KOPT-K1 (cell line): ENCODE measurements around the gene MLC1.

Experiments
- H3K27ac ChIP-seq: fragments of 200-600 bp; sonication (generic); 2 replicates; pipeline ENCODE4 v1.5.1; 2016; ENCODE audit warnings: antibody characterized with exemption, mild to moderate bottlenecking, low read depth, low read length; ENCODE audit not compliant: poor library complexity, severe bottlenecking
- H3K36me3 ChIP-seq: fragments of 200-600 bp; sonication (generic); 2 replicates; pipeline ENCODE4 v1.5.1; 2017; ENCODE audit warnings: antibody characterized with exemption, mild to moderate bottlenecking, low read length, moderate library complexity; ENCODE audit not compliant: insufficient read depth
- H3K9me3 ChIP-seq: fragments of 200-600 bp; sonication (generic); 2 replicates; pipeline ENCODE4 v1.5.1; 2017; ENCODE audit warnings: antibody characterized with exemption, low read length, mild to moderate bottlenecking; ENCODE audit not compliant: insufficient read depth, poor library complexity, severe bottlenecking

Gene MLC1

DNA sequence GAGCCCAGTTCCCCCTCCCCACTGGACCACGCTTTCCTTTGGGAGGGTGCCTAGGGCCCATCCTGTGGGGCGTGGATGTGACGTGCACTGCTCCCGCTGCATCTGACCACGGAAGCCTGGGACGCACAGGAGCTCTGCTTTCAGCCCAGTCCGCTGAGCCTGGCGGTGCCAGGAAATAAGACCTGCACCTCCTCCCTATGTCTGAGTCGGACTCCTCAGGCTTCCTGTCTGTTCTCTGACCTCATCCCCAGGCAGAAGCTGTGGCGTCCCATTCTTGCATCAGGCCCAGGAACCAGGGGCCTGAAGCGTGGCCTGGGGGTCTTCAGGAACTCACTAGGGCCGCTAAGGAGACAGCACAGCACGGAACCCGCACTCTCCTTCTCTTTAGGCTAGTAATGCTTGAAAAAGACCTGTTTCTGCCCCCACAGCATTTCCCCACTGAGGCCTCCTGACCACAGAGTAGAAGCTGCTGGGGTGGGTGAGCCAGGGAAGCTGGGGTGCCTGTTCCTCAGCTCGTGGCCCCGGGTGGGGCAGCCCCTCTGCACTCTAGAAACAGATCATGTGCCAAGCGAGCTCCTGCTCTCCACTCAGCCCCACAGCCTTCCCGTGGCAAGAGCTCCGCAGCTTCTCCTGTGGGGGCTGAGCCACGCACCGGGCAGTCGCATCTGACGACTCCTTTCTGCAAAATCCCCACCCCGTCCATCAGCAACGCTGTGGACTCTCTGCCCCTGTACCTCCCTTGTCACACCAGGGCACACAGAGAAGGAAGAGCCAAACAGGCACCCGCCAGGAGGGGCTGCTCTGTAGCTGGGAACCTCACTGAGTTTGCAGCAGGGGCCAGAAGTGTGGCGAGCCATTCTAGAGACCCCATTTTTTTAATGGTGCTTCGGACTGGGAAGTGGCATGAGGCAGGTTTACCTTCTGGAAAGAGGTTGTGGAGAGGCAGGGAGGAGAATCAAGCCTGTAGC is 27.2 kb upstream of the MLC1 start:
- Histone ChIP-seq H3K27ac (no peak overlapping the region), H3K9me3 (no peaks in the 10 kb centered on the region), H3K36me3 (no peaks in the 10 kb centered on the region)

DNA sequence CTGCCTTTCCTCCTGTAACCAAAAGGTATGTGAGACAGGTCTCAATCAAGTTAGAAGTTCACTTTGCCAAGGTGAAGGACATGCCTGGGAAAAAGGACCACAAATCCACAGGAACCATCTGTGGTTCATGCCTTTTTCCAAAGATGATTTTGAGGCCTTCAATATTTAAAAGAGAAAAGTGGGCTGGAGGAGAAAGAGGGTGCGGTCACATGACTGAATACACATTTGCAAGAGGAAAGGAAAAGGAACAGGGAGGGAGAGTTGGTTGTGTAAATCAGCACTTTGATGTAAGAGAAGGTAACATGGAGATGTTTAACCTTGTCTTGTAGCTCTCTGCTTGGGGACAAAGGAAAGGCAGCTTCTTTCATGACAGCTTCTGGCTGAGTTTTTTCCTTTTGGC is 25.8 kb upstream of the MLC1 start:
- Histone ChIP-seq H3K27ac (no peak overlapping the region), H3K36me3 (no peaks in the 10 kb centered on the region)

DNA sequence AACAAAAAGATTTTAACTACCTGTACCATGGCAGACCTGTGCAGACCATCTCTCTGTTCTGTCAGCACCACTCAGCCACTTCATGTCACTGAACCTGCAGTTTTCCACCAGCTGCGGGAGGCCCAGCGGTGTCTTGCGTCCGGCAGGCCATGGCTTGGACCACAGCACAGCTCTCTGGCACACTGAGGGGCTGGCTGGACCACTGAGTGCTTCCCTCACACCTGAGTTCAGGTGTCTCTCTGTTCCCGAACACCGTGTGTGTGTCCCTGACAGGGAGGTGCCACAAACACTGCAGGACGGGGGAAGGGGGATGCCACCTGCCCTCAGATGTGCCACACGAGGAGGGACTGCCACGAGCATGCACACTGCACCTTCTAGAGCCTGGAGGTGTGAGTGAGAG is 22.3 kb upstream of the MLC1 start:
- H3K36me3 ChIP-seq, result no peaks in the 10 kb centered on the region
- no peak overlapping the region for H3K27ac ChIP-seq
- no peaks in the 10 kb centered on the region for H3K9me3 ChIP-seq

More for the DNA sequence above, 25.8 kb upstream of the MLC1 start:
- no peaks in the 10 kb centered on the region for H3K9me3 ChIP-seq

DNA sequence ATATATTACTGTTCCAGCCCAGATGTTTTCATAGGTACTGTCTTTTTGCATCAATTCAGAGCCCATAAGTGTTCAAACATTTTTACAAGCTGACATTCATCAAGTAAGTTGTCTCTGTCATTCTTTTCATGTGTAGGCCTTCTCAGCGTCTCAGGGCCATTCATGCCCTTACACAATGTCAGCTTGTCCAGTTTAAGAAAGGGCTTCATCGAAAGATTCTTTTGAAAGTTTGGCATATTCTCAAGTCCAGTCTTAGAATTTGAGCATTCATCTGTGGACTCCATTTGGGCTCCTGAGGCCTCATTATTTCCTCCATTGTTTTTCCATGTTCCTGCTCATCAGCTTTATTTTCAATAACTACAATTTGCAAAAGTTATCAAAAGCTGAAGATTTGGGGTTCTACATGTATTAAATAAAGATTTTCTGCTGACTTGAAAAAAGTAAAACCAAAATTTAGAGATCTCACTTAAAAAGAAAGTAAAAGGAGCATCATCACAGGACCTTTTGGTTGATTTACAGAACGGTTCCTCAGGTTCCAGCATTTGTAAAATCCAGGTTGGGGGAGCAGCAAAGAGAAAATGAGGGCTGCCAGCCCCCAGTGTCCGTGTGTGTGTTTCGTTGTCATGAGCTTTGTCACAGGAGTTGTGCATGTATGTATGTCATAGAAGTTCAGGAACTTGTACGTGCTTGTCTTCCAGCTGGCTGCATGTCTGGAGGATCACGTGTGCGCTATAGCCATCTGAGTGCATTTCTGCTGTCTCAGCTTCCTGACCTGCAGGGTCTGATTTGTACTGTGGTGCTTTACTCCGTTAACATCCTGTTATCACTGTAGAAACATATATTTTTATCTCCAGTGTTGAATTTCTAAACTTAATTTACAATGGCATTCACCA is 20.2 kb upstream of the MLC1 start:
- Histone ChIP-seq H3K9me3 (no peaks in the 10 kb centered on the region), H3K27ac (no peak overlapping the region), H3K36me3 (no peaks in the 10 kb centered on the region)

DNA sequence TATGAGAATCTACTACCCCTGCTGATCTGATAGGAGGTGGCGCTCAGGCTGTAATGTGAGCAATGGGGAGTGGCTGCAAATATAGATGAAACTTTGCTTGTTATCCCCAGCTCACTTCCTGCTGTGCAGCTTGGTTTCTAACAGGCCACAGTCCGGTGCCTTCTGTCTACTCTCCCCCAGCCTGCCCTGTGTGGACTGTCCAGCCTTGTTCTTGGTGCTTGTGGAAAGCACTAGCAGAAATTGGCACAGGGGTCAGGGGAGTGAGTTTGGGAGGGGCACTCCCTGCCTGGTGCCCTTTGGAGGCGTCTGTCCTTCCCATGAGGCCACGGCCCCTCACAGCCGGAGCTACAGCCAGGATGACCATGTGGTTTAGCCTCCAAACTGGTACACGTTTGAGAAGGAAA is 18.9 kb upstream of the MLC1 start:
- no peaks in the 10 kb centered on the region for H3K9me3 ChIP-seq
- H3K36me3 ChIP-seq, result no peaks in the 10 kb centered on the region
- no peak overlapping the region for H3K27ac ChIP-seq

DNA sequence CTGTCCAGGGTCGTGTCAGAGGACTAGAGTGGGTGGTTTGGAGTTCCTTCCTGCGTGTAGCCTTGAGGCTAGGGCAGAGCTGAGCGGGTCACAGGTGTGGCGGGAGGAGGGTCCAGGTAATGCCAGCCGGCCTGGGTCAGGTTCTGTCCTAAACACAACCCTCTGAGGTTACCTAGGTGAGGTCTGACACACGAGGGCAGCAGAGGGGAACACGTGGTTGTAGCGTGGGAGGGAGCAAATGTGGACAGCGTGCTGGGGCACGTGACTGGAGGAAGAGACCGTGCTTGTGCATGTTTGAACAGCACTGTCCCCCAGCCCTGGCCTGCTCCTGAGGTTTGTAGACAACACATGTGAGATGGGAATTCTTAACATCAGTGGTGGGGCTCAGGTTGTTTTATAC is 17.7 kb upstream of the MLC1 start:
- H3K36me3 ChIP-seq, result no peaks in the 10 kb centered on the region
- no peak overlapping the region for H3K27ac ChIP-seq
- H3K9me3 ChIP-seq, result no peaks in the 10 kb centered on the region

DNA sequence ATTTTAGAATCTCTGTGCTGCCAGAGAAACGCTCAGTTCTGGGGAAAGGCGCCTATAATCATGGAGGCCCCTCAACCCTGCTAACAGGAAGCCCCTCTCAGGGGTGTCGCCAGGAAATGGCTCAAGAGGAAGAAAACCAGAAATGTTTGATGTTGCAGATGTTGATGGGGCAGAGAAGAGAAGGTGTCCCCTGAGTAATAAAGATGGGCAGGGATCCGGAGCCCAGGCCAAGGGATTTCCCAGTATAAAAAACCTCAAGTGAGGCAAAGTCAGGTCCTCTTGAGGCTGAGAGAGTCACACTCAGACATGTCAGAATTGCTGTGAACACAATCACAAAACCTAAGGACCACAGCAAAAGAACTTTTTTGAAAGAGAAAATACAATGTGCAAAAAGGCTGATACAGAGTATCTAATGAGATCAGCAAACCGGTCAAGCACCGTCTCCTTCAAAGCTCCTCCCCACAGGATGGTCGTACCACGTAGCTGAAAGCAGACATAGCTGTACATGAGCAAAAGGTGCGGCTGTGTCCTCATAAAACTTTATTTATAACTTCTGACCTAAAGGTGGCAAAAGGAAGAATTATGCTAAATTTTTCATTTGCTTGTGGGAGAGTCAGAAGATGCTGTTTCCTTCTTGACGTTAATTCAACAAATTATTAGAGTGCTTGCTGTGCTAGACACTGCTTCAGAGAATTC is 16.8 kb upstream of the MLC1 start:
- Histone ChIP-seq H3K27ac (no peak overlapping the region), H3K9me3 (no peaks in the 10 kb centered on the region), H3K36me3 (no peaks in the 10 kb centered on the region)

DNA sequence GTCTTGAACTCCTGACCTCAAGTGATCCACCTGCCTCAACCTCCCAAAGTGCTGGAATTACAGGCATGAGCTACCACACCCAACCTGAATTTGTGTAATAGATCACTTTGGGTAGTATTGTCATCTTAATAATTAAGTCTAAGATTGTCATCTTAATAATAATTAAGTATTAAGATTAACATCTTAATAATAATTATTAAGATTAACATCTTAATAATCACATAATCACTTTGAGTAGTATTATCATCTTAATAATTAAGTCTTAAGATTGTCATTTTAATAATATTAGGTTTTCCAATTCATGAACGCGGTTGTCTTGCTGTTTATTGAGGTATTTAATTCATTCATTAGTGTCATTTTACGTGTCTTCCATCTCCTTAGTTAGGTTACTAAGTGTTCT is 12.8 kb upstream of the MLC1 start:
- Histone ChIP-seq H3K36me3 (no peaks in the 10 kb centered on the region), H3K27ac (no peak overlapping the region), H3K9me3 (no peaks in the 10 kb centered on the region)

DNA sequence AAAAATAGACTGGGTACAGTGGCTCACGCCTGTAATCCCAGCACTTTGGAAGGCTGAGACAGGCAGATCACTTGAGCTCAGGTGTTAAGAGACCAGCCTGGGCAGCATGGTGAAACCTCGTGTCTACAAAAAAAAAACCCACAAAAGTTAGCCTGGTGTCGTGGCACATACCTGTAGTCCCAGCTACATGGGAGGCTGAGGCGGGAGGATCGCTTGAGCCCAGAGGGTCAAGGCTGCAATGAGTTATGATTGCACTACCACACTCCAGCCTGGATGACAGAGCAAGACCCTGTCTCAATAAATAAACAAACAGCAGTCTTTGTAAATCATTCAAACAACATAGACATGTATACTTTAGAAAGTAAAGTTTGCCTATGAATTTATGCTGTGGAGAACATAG is 7.1 kb upstream of the MLC1 start:
- H3K27ac ChIP-seq, result no peak overlapping the region
- H3K36me3 ChIP-seq, result no peaks in the 10 kb centered on the region
- peaks cover 4% of the 10 kb centered on the region for H3K9me3 ChIP-seq

DNA sequence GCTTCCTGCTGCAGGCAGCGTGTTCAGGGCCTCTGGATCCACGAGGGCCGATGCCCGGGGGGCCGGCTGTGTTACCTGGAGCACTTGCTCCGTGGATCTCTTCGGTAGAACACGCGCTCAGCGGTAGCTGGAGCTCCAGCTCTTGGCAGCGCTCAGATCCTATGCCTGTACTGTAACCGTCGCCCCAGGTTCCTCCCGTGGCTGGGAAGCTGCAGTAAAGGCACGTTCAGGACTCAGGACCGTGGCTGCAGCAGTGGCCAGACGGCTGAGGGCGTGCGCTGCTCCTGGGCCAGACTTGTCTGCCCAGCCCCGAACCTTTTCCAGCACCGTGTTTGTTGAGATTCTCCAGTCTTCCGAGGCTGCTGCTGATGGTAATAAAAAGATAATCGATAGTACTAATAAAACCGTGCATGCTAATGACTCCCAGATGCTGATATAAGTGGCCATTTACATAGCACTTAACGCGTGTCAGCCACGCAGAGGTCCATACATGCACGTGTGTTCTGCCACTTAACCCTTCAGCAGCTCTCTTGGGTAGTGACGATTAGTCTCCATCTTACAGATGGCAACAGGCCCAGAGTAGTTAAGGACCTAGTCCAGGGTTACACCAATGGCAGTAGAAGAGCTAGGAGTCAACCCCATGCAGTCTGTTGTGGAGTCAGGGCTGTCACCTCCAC is 6.0 kb upstream of the MLC1 start:
- Histone ChIP-seq H3K36me3 (no peaks in the 10 kb centered on the region), H3K9me3 (peaks cover 8% of the 10 kb centered on the region), H3K27ac (no peak overlapping the region)

DNA sequence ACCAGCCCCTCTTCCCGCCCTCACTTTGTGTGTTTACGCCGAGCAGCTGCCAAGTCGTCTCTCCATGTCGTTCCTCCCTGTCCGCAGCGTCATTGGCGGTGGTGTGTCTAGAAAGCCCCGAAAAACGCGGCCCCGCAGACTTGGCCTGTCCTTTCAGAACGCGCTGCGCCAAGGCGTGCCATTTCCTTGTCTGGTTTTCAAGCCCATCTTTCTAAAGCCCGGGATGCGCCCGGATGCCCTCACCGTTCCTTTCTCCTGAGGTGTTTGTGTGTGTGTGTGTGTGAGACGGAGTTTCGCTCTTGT is 5.1 kb upstream of the MLC1 start:
- H3K27ac ChIP-seq, result no peak overlapping the region
- H3K36me3 ChIP-seq, result no peaks in the 10 kb centered on the region
- peaks cover 8% of the 10 kb centered on the region for H3K9me3 ChIP-seq

DNA sequence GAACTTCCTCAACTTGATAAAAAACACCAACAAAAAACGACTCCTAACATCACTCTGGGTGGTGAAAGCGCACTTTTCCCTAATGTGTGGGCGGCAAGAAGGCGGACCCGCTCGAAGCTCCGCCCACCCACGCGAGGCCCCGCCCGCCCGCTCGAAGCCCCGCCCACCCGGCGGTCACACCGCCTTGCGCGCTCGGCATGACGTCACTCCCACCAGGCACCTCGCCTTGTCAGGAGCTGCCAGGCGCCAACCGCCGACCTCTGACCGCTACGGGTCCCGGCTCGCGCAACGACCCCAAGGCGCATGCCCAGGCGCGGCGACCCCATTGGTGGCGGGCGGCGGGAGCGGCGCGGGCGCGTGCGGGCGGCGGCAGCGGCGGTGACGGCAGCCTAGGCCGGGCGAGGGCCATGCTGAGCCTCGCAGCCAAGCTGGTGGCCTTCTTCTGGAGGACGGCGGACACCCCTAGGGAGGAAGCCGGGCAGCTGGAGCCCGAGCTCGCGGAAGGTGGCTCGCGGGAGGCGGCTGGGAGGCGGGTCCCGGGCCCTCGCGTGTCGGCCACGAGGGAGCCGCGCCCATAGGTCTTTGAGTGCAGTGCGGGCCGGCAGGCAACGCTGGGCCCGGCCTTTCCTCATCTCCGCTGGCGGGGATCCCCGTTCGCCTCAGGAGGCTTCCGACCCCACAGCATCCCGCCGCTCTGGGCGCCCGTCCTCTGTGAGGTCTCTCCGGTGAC is 4.6 kb upstream of the MLC1 start, which contains the start of gene MOV10L1:
Gene MOV10L1 (plus strand): TSS at position 325 of the 730 bp plus-strand sequence. CDS start 83 bp downstream, at position 408.
- peaks cover 8% of the 10 kb centered on the region for H3K9me3 ChIP-seq
- no peaks in the 10 kb centered on the region for H3K36me3 ChIP-seq
- H3K27ac ChIP-seq, result no peak within 1 kb of the TSS

DNA sequence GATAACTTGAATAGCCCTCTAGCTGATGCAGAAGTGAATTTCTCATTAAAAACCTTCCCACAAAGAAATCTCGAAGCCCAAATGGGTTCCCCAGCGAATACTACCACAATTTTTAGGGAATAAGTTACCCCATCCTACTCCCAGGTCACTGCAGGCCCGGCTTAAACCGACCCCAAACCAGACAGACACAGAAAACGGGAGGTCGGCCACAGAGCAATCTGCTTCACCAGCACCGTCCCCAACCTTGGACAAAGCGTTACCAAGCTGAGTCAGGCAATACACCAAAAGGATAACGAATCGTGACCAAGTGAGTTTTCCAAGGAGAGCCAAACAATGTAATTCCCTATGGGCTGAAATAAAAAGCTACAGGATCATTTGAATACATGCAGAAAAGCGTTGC is 4.0 kb upstream of the MLC1 start:
- H3K27ac ChIP-seq, result no peak overlapping the region
- no peaks in the 10 kb centered on the region for H3K36me3 ChIP-seq
- H3K9me3 ChIP-seq, result peaks cover 8% of the 10 kb centered on the region

DNA sequence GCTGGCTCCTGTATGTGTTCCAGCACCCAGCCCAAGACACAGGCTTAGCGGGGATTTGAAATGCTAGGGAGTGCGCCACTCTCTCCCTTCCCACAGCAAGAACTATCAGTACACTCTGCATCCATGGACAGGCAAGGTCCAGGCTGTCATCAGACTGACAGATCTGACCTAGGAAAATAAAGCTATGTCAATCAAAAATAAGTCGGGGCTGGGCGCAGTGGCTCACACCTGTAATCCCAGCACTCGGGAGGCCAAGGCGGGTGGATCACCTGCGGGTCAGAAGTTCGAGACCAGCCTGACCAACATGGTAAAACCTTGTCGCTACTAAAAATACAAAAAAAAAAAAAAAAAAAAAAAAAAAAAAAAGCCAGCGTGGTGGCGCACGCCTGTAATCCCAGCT is 2.9 kb upstream of the MLC1 start:
- Histone ChIP-seq H3K27ac (no peak overlapping the region), H3K9me3 (peaks cover 8% of the 10 kb centered on the region), H3K36me3 (no peaks in the 10 kb centered on the region)
